Measurements from ENCODE around the gene GNAL.

The GNAL gene

DNA sequence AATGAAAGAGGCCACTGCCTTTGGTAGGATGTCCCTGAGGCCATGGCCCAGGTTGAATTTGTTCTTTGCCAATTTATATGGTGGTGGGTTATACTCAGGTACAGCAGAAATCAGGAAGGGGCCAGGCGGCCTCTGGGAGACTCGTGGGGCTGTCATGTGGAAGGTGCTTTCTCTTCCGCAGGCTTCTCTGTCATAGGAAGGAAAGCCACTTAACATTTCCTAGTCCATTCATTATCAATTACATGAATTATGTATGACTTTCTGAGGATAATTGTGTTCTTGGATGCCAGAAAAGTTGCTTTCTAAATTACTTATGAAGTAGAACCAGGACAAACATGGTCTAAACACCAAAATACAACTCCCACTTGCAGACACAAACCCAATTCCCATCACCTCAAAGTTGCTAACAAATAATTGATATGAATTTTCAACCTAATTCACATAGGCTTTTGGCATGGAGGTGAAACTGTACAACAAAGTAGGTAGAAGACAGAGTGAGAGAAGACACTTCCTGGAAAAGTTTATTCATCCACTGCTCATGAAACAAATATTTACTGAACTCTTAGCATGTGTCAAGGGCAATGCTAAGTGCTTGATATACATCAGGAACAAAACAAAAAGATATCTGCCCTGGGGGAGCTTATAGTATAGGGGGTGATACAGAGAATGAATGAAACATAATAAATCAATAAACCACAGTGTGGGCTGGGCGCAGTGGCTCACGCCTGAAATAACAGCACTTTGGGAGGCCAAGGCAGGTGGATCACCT, 111.7 kb downstream of the GNAL start:
- Histone ChIP-seq H3K4me3 (ENCODE audit: low read length) (no peak overlapping the region), H3K9ac (ENCODE audit: low read length) (no peak overlapping the region), H3K27me3 (ENCODE audit: control insufficient read depth, insufficient read depth, low read length) (no peaks in the 10 kb centered on the region), H3K9me3 (ENCODE audit: control insufficient read depth, low read depth, low read length) (no peaks in the 10 kb centered on the region), H3K4me1 (ENCODE audit: control insufficient read depth, low read depth, low read length) (peaks cover 3% of the 10 kb centered on the region), H3K36me3 (ENCODE audit: control insufficient read depth, low read depth, low read length) (no peaks in the 10 kb centered on the region), H3K27ac (ENCODE audit: low read length) (no peak overlapping the region)

- H3K27me3 ChIP-seq (ENCODE audit: control insufficient read depth, insufficient read depth, low read length), result no peaks in the 10 kb centered on the region
- no peak overlapping the region for H3K4me3 ChIP-seq (ENCODE audit: low read length)
- H3K36me3 ChIP-seq (ENCODE audit: control insufficient read depth, low read depth, low read length), result no peaks in the 10 kb centered on the region
- no peak overlapping the region for H3K9ac ChIP-seq (ENCODE audit: low read length)
- H3K9me3 ChIP-seq (ENCODE audit: control insufficient read depth, low read depth, low read length), result no peaks in the 10 kb centered on the region
- H3K27ac ChIP-seq (ENCODE audit: low read length), result no peak overlapping the region
- peaks cover 11% of the 10 kb centered on the region for H3K4me1 ChIP-seq (ENCODE audit: control insufficient read depth, low read depth, low read length)
These were observed 112.5 kb downstream of the GNAL start for GRCh38 chr18:11801573-11801972.

- Histone ChIP-seq H3K27me3 (ENCODE audit: control insufficient read depth, insufficient read depth, low read length) (no peaks in the 10 kb centered on the region), H3K36me3 (ENCODE audit: control insufficient read depth, low read depth, low read length) (no peaks in the 10 kb centered on the region), H3K27ac (ENCODE audit: low read length) (no peak overlapping the region), H3K9ac (ENCODE audit: low read length) (no peak overlapping the region), H3K9me3 (ENCODE audit: control insufficient read depth, low read depth, low read length) (no peaks in the 10 kb centered on the region), H3K4me3 (ENCODE audit: low read length) (no peak overlapping the region), H3K4me1 (ENCODE audit: control insufficient read depth, low read depth, low read length) (peaks cover 17% of the 10 kb centered on the region)
These were observed 113.1 kb downstream of the GNAL start for GRCh38 chr18:11802158-11802557.

GRCh38 chr18:11802586-11802985, 113.5 kb downstream of the GNAL start:
- no peaks in the 10 kb centered on the region for H3K27me3 ChIP-seq (ENCODE audit: control insufficient read depth, insufficient read depth, low read length)

DNA sequence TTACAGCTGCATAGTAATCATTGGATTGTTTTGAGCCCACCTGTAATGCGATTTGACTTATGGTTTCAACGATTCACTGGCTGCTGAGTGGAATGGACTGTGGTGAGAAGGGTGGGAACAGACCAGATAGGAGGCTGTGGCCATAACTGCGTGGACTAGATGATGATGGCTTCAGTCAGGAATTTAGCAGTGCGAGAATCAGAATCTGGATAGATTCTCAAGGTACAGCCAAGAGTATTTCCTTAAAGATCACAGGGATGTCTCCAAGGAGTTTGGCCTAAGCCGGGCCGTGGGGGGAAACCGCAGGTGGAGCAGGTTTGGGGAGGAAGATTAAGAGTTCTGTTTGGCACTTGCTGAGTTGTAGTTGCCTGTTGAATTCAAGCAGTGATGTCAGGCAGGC, 118.2 kb downstream of the GNAL start:
- Histone ChIP-seq H3K9ac (ENCODE audit: low read length) (no peak overlapping the region), H3K4me3 (ENCODE audit: low read length) (no peak overlapping the region), H3K36me3 (ENCODE audit: control insufficient read depth, low read depth, low read length) (no peaks in the 10 kb centered on the region), H3K27me3 (ENCODE audit: control insufficient read depth, insufficient read depth, low read length) (no peaks in the 10 kb centered on the region), H3K9me3 (ENCODE audit: control insufficient read depth, low read depth, low read length) (no peaks in the 10 kb centered on the region), H3K4me1 (ENCODE audit: control insufficient read depth, low read depth, low read length) (peaks cover 53% of the 10 kb centered on the region), H3K27ac (ENCODE audit: low read length) (peak overlapping the region; percentile 61)

More at GRCh38 chr18:11802586-11802985, 113.5 kb downstream of the GNAL start:
- Histone ChIP-seq H3K9ac (ENCODE audit: low read length) (no peak overlapping the region), H3K4me1 (ENCODE audit: control insufficient read depth, low read depth, low read length) (peaks cover 21% of the 10 kb centered on the region), H3K27ac (ENCODE audit: low read length) (no peak overlapping the region), H3K9me3 (ENCODE audit: control insufficient read depth, low read depth, low read length) (no peaks in the 10 kb centered on the region), H3K36me3 (ENCODE audit: control insufficient read depth, low read depth, low read length) (no peaks in the 10 kb centered on the region), H3K4me3 (ENCODE audit: low read length) (no peak overlapping the region)

GRCh38 chr18:11808001-11808855, 119.2 kb downstream of the GNAL start:
- Histone ChIP-seq H3K9ac (ENCODE audit: low read length) (no peak overlapping the region), H3K27me3 (ENCODE audit: control insufficient read depth, insufficient read depth, low read length) (no peaks in the 10 kb centered on the region), H3K4me3 (ENCODE audit: low read length) (peak overlapping the region; percentile 9), H3K4me1 (ENCODE audit: control insufficient read depth, low read depth, low read length) (peaks cover 53% of the 10 kb centered on the region), H3K27ac (ENCODE audit: low read length) (peak overlapping the region; percentile 80), H3K9me3 (ENCODE audit: control insufficient read depth, low read depth, low read length) (no peaks in the 10 kb centered on the region), H3K36me3 (ENCODE audit: control insufficient read depth, low read depth, low read length) (no peaks in the 10 kb centered on the region)

GRCh38 chr18:11809895-11810294, 120.8 kb downstream of the GNAL start:
- peaks cover 53% of the 10 kb centered on the region for H3K4me1 ChIP-seq (ENCODE audit: control insufficient read depth, low read depth, low read length)
- H3K27me3 ChIP-seq (ENCODE audit: control insufficient read depth, insufficient read depth, low read length), result no peaks in the 10 kb centered on the region
- no peak overlapping the region for H3K27ac ChIP-seq (ENCODE audit: low read length)
- no peaks in the 10 kb centered on the region for H3K36me3 ChIP-seq (ENCODE audit: control insufficient read depth, low read depth, low read length)
- H3K9me3 ChIP-seq (ENCODE audit: control insufficient read depth, low read depth, low read length), result no peaks in the 10 kb centered on the region
- no peak overlapping the region for H3K9ac ChIP-seq (ENCODE audit: low read length)
- no peak overlapping the region for H3K4me3 ChIP-seq (ENCODE audit: low read length)

- Histone ChIP-seq H3K9ac (ENCODE audit: low read length) (no peak overlapping the region), H3K27ac (ENCODE audit: low read length) (no peak overlapping the region), H3K27me3 (ENCODE audit: control insufficient read depth, insufficient read depth, low read length) (no peaks in the 10 kb centered on the region), H3K4me1 (ENCODE audit: control insufficient read depth, low read depth, low read length) (peaks cover 53% of the 10 kb centered on the region), H3K36me3 (ENCODE audit: control insufficient read depth, low read depth, low read length) (no peaks in the 10 kb centered on the region), H3K4me3 (ENCODE audit: low read length) (no peak overlapping the region), H3K9me3 (ENCODE audit: control insufficient read depth, low read depth, low read length) (no peaks in the 10 kb centered on the region)
These were observed 121.3 kb downstream of the GNAL start for GRCh38 chr18:11810379-11810778.

DNA sequence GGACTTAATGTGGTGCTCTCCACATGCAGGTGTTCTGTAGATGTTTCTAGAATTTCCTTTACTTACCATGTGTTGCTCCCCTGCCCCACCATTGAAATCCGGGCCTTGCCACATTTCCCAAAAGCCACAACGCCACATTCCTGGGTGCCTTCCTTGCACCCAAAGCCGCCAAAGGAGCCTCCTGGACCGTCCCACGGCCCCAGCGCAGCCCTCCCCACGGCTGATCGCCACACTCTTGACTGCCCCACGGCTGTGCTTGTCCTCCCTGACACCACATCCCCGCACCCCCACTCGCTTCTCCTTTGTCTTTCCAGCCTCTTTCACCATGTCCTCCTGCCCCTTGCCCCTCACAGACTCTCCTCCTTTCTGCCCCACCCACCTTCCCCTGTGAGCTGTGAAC, 121.9 kb downstream of the GNAL start:
- H3K27me3 ChIP-seq (ENCODE audit: control insufficient read depth, insufficient read depth, low read length), result no peaks in the 10 kb centered on the region
- peaks cover 47% of the 10 kb centered on the region for H3K4me1 ChIP-seq (ENCODE audit: control insufficient read depth, low read depth, low read length)
- no peaks in the 10 kb centered on the region for H3K36me3 ChIP-seq (ENCODE audit: control insufficient read depth, low read depth, low read length)
- H3K27ac ChIP-seq (ENCODE audit: low read length), result no peak overlapping the region
- no peak overlapping the region for H3K4me3 ChIP-seq (ENCODE audit: low read length)
- H3K9ac ChIP-seq (ENCODE audit: low read length), result no peak overlapping the region
- no peaks in the 10 kb centered on the region for H3K9me3 ChIP-seq (ENCODE audit: control insufficient read depth, low read depth, low read length)

DNA sequence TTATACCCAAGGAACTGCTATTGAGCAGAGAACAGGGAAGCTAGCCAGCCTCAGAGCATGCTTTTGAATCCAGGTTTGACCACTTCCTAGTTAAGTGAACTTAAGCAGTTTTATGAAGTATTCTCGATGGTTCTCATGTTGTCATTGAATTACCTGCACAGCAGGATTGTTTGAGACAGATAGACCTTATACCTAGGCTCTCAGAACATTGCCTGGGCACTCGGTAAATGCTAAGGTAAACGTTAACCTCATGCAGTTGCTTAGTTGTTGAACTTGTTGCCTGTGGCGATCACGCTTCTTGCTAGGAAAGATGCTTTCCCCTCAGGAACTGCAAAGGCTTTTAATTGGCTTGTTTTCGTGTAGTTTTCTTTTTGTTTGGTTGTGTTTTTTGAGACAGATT, 128.2 kb downstream of the GNAL start:
- Histone ChIP-seq H3K9me3 (ENCODE audit: control insufficient read depth, low read depth, low read length) (no peaks in the 10 kb centered on the region), H3K4me3 (ENCODE audit: low read length) (no peak overlapping the region), H3K27me3 (ENCODE audit: control insufficient read depth, insufficient read depth, low read length) (no peaks in the 10 kb centered on the region), H3K36me3 (ENCODE audit: control insufficient read depth, low read depth, low read length) (no peaks in the 10 kb centered on the region), H3K9ac (ENCODE audit: low read length) (no peak overlapping the region), H3K4me1 (ENCODE audit: control insufficient read depth, low read depth, low read length) (no peaks in the 10 kb centered on the region), H3K27ac (ENCODE audit: low read length) (no peak overlapping the region)

GRCh38 chr18:11818486-11819203, 129.6 kb downstream of the GNAL start:
- Histone ChIP-seq H3K4me3 (ENCODE audit: low read length) (no peak overlapping the region), H3K36me3 (ENCODE audit: control insufficient read depth, low read depth, low read length) (no peaks in the 10 kb centered on the region), H3K9ac (ENCODE audit: low read length) (no peak overlapping the region), H3K4me1 (ENCODE audit: control insufficient read depth, low read depth, low read length) (peaks cover 6% of the 10 kb centered on the region), H3K27ac (ENCODE audit: low read length) (no peak overlapping the region), H3K9me3 (ENCODE audit: control insufficient read depth, low read depth, low read length) (no peaks in the 10 kb centered on the region), H3K27me3 (ENCODE audit: control insufficient read depth, insufficient read depth, low read length) (no peaks in the 10 kb centered on the region)

Data from iPS-18a (cell line).